Stomach (tissue), 4 donors: ENCODE measurements around the gene UBE2N.

Experiments used
- EP300 ChIP-seq: sonication (generic); formaldehyde crosslinking; IDR thresholded peaks from one replicate; pipeline ENCODE4 v1.6.1; 2017; ENCODE audit warnings: antibody characterized with exemption
- POLR2A ChIP-seq, 4 donors: fragments of 450-650 bp; IDR thresholded peaks; one replicate each; pipeline ENCODE4 v1.6.1; 2016; ENCODE audit warnings: antibody characterized with exemption in 4 of 4, control low read depth in 2 of 4, mild to moderate bottlenecking in 1 of 4, moderate library complexity in 1 of 4
- TF ChIP-seq, protein P1 (sequence below), 7 experiments: fragments of 450-650 bp in 4 of 7; fragments of 200-600 bp in 3 of 7; sonication (generic) in 3 of 7; IDR thresholded peaks; one replicate each; pipeline ENCODE4 v1.5.1; 2016 to 2019; ENCODE audit warnings: antibody characterized with exemption in 7 of 7, control low read depth in 2 of 7, mild to moderate bottlenecking in 1 of 7

DNA sequence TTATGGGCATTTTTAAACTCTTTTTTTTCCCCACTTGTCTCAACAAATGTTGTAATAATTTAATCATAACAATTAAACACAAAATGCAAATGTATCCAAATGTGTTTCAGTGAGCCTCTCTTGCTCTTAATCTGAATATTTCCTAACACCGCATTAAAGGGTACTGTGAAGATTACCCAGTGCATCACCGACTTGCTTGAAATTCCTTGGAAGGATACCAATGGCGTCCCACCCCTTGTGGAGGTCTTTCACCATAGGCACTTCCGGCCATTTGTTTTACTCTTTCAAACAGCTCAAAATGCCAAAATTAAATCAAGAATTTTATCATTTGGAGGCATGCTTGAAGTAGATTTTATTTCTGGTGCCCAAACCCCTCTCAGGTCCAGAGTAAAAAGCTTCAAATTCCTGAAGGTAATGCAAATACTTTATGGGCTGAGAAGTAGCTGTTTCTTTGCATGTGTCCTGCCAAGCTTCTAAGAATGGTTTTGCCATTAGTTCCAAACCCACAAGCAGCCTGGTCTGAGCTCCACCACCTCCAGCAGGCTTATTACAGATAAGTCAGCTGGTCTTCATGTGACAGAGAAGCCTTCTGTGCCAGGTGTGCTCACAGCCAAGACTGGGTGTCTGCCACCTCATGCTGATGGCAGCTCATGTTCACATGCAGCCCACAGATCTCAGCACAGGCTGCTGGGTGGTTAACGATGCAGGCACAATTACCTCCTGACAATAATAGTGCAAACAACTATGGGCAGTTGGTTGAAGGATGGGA lies 80.4 kb downstream of the UBE2N start:
- TF ChIP-seq, protein P1, sequence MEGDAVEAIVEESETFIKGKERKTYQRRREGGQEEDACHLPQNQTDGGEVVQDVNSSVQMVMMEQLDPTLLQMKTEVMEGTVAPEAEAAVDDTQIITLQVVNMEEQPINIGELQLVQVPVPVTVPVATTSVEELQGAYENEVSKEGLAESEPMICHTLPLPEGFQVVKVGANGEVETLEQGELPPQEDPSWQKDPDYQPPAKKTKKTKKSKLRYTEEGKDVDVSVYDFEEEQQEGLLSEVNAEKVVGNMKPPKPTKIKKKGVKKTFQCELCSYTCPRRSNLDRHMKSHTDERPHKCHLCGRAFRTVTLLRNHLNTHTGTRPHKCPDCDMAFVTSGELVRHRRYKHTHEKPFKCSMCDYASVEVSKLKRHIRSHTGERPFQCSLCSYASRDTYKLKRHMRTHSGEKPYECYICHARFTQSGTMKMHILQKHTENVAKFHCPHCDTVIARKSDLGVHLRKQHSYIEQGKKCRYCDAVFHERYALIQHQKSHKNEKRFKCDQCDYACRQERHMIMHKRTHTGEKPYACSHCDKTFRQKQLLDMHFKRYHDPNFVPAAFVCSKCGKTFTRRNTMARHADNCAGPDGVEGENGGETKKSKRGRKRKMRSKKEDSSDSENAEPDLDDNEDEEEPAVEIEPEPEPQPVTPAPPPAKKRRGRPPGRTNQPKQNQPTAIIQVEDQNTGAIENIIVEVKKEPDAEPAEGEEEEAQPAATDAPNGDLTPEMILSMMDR (IDR thresholded peaks at IDR 0.05): no peak
- TF ChIP-seq EP300: no peak
- TF ChIP-seq POLR2A (IDR thresholded peaks at IDR 0.05): no peak
